NCI-H1694 (cell line): Measurements from ENCODE around the gene SLC10A1.

Source experiments
- DNase-seq: peaks from one replicate; lab custom pipeline; 2025; lab: John Stamatoyannopoulos, UW

SLC10A1 gene

GRCh38 chr14:69808919-69809808 is 12.1 kb upstream of the SLC10A1 start:
- no peak for DNase-seq

GRCh38 chr14:69807192-69807591 is 10.2 kb upstream of the SLC10A1 start:
- DNase-seq, result no peak

DNA sequence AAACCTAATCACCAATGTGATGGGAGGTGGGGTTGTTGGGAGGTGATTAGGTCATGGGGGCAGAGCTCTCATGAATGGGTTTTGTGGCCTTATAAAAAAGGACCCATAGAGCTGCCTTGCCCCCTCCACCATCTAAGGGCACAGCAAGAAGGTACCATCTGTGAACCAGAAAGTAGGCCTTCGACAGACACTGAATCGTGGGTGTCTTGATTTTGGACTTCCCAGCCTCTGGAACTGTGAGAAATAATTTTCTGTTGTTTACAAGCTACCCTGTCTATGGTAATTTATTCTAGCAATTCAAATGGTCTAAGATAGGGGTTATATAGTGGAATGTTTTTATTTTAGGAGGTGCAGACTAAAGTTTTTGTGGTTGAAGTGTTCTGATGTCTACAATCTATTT is 7.9 kb upstream of the SLC10A1 start:
- DNase-seq, result no peak

- DNase-seq, result no peak
Observed at GRCh38 chr14:69803753-69804152, 6.7 kb upstream of the SLC10A1 start.

DNA sequence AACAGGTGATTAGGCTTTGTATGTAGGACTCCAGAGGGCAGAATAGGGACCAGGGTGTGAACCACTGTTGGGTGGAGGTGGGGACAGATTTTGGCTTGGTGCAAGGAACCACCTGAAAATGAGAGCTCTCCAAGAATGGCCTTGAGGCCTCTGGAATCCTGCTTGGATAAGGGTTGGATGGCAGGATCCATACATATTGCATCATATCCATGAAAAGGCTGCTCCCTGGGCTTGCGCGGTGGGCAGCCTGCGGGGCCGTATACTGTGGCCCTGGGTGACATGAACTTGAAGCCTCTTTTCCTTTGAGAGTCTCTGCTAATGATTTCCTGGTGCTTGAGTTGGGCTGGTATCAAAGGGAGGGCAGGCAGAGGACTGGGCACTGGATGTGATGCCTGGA is 1.3 kb upstream of the SLC10A1 start:
- no peak for DNase-seq

- no peak for DNase-seq
Observed at GRCh38 chr14:69797573-69798338, 715 bp upstream of the SLC10A1 start.

GRCh38 chr14:69795691-69796090 is 1.4 kb downstream of the SLC10A1 start:
- DNase-seq, result no peak

GRCh38 chr14:69794791-69795190 is 2.2 kb downstream of the SLC10A1 start:
- no peak for DNase-seq

DNA sequence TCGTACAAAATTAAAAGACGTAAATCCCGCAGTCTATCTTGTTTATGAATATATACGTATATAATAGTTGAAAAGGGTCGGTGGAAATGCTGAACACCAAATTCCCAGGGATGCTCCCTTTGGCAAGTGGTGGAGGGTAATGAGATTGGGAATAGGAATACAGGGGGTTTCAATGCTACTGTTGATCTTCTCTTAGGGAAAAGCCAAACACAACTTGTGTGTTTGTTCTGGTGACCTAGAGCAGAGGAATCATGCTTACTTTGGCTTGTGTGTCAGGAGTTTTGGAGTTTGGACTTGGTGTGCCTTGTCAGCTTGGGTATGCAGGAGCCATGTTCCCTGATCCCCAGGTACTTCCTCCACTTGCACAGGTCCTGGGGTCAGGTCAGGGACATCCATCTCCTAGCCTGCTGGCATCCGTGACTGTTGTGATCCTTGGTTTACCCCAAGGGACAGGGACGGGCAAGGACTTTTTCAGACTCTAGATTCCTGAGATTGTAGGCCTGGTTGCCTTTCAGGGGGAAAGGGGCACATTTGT is 4.1 kb downstream of the SLC10A1 start:
- no peak for DNase-seq

DNA sequence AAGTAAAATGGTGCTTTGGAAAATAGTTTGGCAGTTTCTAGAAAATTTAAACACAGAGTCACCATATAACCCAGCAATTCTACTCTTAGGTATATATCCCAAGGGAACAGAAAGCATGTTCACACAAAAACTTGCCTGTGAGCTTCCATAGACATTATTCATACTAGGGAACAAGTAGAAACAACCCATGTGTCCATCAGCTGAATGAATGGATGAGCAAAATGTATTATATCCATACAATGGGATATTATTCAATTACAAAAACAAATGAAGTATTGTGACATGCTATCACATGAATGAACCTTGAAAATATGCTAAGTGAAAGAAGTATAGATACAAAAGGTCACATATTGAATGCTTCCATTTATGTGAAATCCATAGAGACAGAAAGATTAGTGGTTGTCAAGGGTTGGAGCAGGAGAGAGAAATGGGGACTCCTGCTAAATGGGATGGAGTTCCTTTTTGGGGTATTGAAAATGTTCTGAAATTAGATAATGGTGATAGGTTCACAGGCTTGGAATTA is 7.9 kb downstream of the SLC10A1 start:
- no peak for DNase-seq

DNA sequence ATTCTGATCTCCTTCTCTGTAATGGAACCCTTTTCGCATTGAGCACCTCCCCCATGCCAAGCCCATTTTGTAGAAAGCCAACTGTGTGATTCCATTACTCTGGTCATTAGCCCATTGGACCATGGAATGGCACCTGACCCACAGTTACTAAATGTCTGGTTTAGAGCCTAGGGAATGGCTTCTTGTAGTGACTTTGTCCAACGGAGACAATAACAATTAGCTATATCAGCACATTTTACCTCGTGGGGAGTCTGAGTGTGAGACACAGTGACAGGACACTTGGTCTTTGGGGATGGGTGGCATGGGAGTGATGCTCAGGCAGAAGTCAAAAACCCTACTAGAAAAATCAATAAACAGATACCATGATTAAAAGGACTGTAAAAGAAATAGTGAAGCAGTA is 10.4 kb downstream of the SLC10A1 start:
- DNase-seq, result no peak

DNA sequence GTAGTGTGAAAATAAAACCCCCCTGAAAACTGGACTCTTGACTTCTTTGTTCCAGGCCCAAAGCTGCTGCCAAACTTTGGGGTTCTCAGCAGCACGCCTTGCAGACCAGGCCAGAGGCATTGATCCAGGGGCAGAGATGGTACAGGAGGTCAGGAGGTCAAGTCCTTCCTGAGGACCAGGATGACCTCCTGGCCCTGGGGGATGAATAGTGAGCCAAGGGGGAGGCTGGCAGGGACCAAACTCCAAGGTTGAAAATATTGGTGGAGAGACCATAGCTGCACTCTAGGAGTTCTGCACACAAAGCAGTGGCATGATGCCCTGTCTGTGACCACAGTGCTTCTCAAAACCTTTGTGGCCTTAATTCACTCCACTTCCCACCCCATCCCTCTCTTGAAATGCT is 12.1 kb downstream of the SLC10A1 start:
- DNase-seq, result no peak

DNA sequence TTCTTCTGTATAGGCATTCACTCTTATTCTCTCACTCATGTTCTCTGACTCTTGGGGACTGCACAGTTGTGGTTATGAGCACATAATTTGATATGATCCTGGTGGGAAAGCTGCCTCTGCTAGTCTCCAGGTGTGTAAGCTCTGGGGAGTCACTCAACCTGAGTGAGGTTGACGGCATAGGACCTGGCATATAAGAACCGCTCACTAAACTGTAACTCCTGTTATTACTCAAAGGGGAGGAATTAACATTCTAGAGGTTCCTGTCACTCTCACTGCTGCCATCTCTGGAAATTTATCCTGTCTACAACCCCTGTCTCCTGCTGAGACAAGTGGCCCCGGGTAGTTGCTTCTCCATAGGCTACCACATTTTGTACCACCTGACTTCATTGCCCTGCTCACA is 16.1 kb downstream of the SLC10A1 start:
- DNase-seq, result no peak

DNA sequence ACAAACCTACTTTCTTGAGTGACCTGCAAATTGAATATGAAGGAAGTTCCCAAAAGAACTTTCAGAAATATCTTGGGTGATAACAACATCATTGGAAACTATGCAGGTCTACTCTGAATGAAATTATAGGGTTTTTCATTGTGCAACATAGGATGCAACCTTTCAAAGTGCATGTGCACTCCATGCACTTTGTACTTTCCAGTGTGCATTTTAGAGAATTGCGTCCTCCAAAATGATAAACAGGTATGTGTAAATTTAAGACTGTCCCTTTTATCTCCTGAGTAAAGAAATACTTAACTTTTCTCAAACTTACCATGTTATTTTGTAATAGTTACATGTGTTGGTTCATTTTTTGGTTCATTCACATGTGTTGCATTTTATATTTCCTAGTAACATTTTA is 16.9 kb downstream of the SLC10A1 start:
- no peak for DNase-seq

DNA sequence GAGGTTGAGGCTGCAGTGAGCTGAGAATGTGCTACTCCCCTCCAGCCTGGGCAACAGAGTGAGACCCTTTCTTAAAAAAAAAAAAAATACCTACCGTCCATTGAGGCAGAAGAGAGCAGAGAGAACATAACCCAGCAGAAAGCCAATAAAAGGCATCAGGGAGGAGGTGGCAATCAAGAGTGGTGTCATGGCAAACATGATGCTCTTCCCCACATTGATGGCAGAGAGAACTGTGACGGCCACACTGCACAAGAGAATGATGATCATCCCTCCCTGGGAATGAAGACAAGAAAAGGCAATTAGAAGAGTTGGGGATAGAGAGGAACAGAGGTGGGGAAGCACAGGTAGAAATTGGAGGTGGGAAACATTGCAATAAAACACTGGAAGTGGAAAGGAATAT is 18.0 kb downstream of the SLC10A1 start:
- DNase-seq, result no peak

GRCh38 chr14:69776875-69777453 is 20.1 kb downstream of the SLC10A1 start:
- DNase-seq, result no peak

DNA sequence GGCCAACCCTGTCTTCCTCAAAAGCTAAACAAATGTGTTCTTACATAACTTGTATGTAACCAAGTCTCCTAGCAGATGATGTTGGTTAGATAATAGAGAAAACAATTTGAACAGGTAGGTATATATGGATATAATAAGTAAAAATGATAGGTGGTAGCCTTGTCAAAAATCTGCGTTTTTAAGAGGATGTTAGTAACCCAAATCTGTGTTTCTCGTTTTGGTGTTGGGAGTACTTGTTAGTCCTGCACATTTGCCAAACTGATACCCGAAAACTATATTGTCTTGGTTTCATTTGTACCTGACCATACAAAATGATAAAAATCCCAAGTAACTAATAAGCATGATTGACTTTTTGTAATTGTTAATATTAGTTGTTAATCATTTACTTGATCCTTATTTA is 22.0 kb downstream of the SLC10A1 start:
- no peak for DNase-seq

GRCh38 chr14:69773571-69774276 is 23.3 kb downstream of the SLC10A1 start:
- no peak for DNase-seq

DNA sequence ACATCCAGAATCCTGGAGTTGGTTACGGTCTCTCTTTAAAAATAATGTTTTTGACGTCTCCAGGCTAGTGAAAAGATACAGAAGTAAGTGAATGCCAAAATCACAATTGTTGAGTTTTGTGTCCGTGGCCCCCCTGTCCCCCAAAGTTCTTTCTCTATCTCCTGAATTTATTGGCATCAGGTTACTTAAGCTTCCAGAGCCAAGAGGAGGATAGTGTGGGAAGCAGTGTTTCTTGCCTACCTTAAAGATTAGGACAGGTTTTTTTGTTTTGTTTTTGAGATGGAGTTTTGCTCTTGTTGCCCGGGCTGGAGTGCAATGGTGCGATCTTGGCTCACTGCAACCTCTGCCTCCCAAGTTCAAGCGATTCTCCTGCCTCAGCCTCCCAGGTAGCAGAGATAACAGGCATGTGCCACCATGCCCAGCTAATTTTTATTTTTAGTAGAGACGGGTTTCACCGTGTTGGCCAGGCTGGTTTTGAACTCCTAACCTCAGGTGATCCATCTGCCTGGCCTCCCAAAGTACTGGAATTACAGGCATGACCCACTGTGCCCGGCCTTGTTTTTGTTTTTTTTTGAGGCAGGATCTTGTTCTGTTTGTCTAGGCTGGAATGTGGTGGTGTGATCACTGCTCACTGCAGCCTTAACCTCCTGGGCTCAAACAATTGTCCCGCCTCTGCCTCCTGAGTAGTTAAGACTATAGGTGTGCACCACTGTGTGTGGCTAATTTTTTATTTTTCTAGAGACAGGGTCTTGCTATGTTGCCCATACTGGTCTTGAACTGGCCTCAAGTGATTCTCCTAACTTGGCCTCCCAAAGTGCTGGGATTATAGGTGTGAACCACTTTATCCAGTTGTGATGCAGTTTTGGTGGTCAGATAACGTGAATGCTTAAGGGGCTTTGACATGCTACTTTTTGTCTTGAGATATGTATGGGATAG is 24.7 kb downstream of the SLC10A1 start:
- no peak for DNase-seq

DNA sequence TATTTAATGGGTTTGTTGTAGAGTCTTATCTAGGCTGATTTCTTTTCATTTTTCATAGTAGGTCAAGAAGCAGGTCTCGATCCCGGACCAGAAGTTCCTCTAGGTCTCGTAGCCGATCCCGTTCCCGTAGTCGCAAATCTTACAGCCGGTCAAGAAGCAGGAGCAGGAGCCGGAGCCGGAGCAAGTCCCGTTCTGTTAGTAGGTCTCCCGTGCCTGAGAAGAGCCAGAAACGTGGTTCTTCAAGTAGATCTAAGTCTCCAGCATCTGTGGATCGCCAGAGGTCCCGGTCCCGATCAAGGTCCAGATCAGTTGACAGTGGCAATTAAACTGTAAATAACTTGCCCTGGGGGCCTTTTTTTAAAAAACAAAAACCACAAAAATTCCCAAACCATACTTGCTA is 25.9 kb downstream of the SLC10A1 start:
- DNase-seq, result no peak

DNA sequence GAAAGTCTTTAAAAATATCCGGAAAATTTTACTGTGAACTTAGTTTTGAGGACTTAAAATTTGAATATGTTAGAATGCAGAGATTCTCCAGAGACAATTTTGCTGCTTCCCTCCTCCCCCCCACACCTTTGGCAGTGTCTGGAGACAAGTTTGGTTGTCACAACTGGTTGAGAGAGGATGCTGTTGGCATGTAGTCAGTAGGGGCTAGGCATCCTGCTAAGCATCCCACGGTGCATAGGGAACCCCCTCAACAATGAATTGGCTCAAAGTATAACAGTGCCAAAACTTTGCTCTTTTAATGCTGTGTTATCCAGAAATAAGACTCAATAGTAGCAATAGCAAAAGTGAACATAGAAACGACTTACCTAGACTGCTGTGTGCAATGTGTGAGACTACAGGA is 26.5 kb downstream of the SLC10A1 start:
- DNase-seq, result no peak
